Uterus (tissue), 4 donors: Measurements from ENCODE around the gene SYT12. TPM values are rescaled to one million over a fixed set of nuclear protein-coding genes. Genes with fewer than 3 reads are reported as not detected.

Experiments used
- DNase-seq, 2 donors: peaks; one replicate each; pipeline ENCODE4 v3.0.0-alpha.2; 2019 to 2020
- H3K27ac ChIP-seq, 2 donors: fragments of 200-600 bp; sonication (generic); 1 replicate in 1 of 2; 2 replicates in 1 of 2; pipeline ENCODE4 v1.5.1; 2016 to 2018
- H3K27me3 ChIP-seq, 2 donors: fragments of 200-600 bp; sonication (generic); one replicate each; pipeline ENCODE4 v1.5.1; 2018 to 2019; ENCODE audit warnings: control low read depth in 1 of 2
- H3K36me3 ChIP-seq, 2 donors: fragments of 200-600 bp; sonication (generic); one replicate each; pipeline ENCODE4 v1.5.1; 2019; ENCODE audit warnings: control low read depth in 1 of 2
- H3K4me1 ChIP-seq, 2 donors: fragments of 200-600 bp; sonication (generic); one replicate each; pipeline ENCODE4 v1.5.1; 2018 to 2019; ENCODE audit warnings: control low read depth in 1 of 2
- H3K4me3 ChIP-seq, 2 donors: fragments of 200-600 bp; sonication (generic); 1 replicate in 1 of 2; 2 replicates in 1 of 2; pipeline ENCODE4 v1.5.1; 2018 to 2019; ENCODE audit warnings: mild to moderate bottlenecking in 1 of 2
- H3K9me3 ChIP-seq, 2 donors: fragments of 200-600 bp; sonication (generic); one replicate each; pipeline ENCODE4 v1.5.1; 2019; ENCODE audit warnings: control low read depth in 1 of 2
- CTCF ChIP-seq, 4 experiments: fragments of 200-600 bp in 2 of 4; fragments of 450-650 bp in 2 of 4; sonication (generic) in 2 of 4; IDR thresholded peaks; one replicate each; pipeline ENCODE4 v1.5.1; 2016 to 2019; ENCODE audit warnings: antibody characterized with exemption in 4 of 4, mild to moderate bottlenecking in 2 of 4, moderate library complexity in 1 of 4
- POLR2A ChIP-seq, 2 donors: fragments of 450-650 bp; IDR thresholded peaks; one replicate each; pipeline ENCODE4 v1.6.1; 2016; ENCODE audit warnings: antibody characterized with exemption in 2 of 2, mild to moderate bottlenecking in 1 of 2, moderate library complexity in 1 of 2
- intact Hi-C: fragments of 100-400 bp; cut with DNase I; formaldehyde crosslinking; loops from one replicate; pipeline ENCODE4 v1.15.1; 2023; ENCODE audit warnings: low total_unique reads
- total RNA-seq, 4 donors: library from RNA; depleted of rRNA in 3 of 4; stranded (reverse); fragments of >200 nt in 3 of 4; gene quantifications; one replicate each; pipeline versions ENCODE4 v1.1.0 to v1.2.4, GENCODE V29; 2014 to 2023
- donor health status: DM: yes; HTN: yes; CAD: no.

The SYT12 gene
- total RNA-seq, 4 donors from 2014 or later = 0.55 to 0.61 TPM; not detected in 2

DNA sequence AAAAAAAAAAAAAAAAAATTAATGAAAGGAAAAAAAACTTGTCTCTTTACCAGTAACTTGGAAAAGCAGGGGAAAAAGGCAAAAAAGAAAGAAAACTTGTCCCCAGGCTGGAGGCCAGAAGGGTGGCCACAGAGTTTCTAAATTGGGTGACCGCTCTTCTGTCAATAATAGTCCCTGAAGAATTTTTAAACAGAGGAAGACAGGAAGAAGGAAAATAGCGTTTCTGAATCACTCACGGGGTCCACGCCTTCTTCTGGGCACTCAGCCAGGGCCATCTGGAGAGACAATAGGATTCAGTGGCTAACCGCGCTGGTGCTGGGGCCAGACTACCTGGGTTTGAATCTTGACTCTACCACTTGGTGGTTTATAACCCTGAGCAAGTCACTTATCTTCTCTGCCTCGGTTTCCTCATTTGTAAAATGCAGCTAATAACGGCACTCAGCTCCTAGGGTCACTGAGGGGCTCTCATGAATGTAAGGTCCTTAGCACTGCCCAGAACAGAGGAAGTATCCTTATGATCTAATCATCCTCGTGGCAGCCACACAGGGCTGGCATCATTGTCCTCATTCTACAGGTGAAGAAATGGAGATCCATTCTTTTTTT lies 40.9 kb upstream of the SYT12 start:
- no peaks in the 10 kb centered on the region for H3K4me1 ChIP-seq
- H3K4me3 ChIP-seq = no peak overlapping the region
- H3K27ac ChIP-seq = no peak overlapping the region
- no peaks in the 10 kb centered on the region for H3K27me3 ChIP-seq
- no peaks in the 10 kb centered on the region for H3K9me3 ChIP-seq
- TF ChIP-seq CTCF (IDR thresholded peaks at IDR 0.05) = no peak
- DNase-seq = peak; percentile 50 to 63
- intact Hi-C loops = no loop called here
- H3K36me3 ChIP-seq = no peaks in the 10 kb centered on the region

DNA sequence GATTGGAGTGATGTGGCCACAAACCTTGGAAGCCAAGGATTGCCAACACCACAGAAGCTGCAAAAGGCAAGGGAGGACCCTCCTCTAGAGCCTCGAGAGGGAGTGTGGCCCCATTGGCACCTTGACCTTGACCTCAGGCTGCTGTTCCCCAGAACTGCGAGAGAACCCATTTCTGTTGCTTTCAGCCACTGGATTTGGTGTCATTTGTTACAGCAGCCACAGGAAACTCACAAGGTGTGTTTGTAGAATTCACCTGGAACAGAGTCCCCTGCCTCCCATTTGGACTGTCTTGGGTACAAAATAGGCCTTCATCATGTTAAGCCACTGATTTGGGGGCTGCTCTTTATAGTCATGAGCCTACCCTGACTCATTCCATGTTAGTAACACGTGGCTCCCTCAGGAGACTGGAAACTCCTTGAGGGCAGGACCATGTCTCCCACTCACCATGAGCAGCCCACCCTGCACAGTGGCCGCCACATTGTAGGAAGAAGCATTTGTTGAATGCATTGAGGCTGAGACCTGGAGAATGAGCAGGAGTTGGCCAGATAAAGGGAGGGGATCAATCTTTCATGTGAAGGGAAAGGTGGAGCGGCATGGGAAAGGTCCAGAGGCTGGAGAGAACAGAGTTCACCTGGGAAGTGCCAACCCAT lies 39.5 kb upstream of the SYT12 start:
- DNase-seq = no peak
- intact Hi-C loops = no loop called here
- H3K9me3 ChIP-seq = no peaks in the 10 kb centered on the region

DNA sequence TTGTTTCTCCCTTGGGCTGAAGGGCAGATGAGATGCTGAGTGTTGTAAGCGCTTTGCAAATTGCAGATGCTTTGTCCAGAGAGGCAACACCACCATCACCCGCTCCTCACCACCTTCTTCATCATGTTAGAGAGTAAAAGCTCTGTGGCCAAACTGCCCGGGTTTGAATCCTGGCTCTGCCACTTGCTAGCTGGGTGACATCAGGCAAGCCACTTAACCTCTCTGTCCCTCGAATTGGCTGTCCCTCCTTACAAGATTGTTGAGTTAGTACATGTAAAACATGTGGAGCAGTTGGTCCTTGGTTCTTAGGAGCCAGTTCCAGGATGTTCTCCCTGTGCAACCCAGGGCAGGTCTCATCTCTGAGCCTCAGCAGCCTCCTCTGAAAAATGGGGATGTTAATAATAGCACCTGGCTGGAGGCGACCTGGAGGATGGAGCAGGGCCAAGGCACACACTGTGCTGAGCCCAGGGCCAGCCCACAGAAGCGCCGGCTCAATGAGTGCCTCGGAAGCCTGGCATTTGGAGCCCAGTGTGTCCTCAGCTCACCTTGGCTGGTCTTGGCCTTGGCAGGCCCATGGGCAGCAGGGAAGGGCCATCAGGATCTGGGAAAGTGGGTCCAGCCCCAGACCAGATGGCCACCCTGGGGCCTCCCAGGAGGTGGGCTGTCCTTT lies 37.3 kb upstream of the SYT12 start:
- Histone ChIP-seq H3K27me3 (no peaks in the 10 kb centered on the region), H3K4me1 (no peaks in the 10 kb centered on the region), H3K36me3 (no peaks in the 10 kb centered on the region), H3K27ac (no peak overlapping the region), H3K9me3 (no peaks in the 10 kb centered on the region), H3K4me3 (no peak overlapping the region)
- DNase-seq = no peak
- TF ChIP-seq CTCF (IDR thresholded peaks at IDR 0.05) (no peak), POLR2A (IDR thresholded peaks at IDR 0.05) (no peak)
- intact Hi-C loops = no loop called here

More for the DNA sequence above, 39.5 kb upstream of the SYT12 start:
- H3K27ac ChIP-seq = no peak overlapping the region
- no peaks in the 10 kb centered on the region for H3K27me3 ChIP-seq
- H3K36me3 ChIP-seq = no peaks in the 10 kb centered on the region
- H3K4me3 ChIP-seq = no peak overlapping the region
- no peaks in the 10 kb centered on the region for H3K4me1 ChIP-seq
- TF ChIP-seq POLR2A (IDR thresholded peaks at IDR 0.05) (no peak), CTCF (IDR thresholded peaks at IDR 0.05) (no peak)

DNA sequence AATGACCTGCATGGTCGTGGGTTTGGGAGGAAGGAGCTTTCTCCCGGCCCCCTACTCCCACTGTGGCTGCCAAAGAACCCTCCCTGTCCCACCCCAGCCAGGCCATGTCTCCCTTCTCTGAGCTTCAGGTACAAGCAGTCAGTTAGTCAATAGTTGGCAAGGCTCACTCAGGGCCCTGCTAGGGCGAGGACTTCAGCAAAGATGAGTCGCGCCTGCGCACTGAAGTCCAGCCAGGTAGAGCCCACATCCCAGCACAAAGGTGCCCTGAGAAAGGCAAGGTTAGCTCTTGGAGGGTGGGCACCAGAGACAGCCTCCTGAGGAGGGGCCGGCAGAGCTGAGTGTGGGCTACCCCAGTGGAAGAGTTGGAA lies 36.8 kb upstream of the SYT12 start:
- no peaks in the 10 kb centered on the region for H3K4me1 ChIP-seq
- H3K4me3 ChIP-seq = no peak overlapping the region
- TF ChIP-seq POLR2A (IDR thresholded peaks at IDR 0.05) (no peak), CTCF (IDR thresholded peaks at IDR 0.05) (no peak)
- intact Hi-C loops = no loop called here
- H3K27ac ChIP-seq = no peak overlapping the region
- no peaks in the 10 kb centered on the region for H3K27me3 ChIP-seq
- H3K36me3 ChIP-seq = no peaks in the 10 kb centered on the region
- no peak for DNase-seq
- H3K9me3 ChIP-seq = no peaks in the 10 kb centered on the region

GRCh38 chr11:66987158-66987620 lies 35.7 kb upstream of the SYT12 start:
- Histone ChIP-seq H3K4me3 (no peak overlapping the region), H3K9me3 (no peaks in the 10 kb centered on the region), H3K27me3 (no peaks in the 10 kb centered on the region), H3K4me1 (no peaks in the 10 kb centered on the region), H3K27ac (no peak overlapping the region), H3K36me3 (no peaks in the 10 kb centered on the region)
- intact Hi-C loops = no loop called here
- TF ChIP-seq CTCF (IDR thresholded peaks at IDR 0.05) (no peak), POLR2A (IDR thresholded peaks at IDR 0.05) (no peak)
- no peak for DNase-seq
